DND-41 (cell line): ENCODE results near the gene RFTN1.
A peak's percentile ranks its signal among the peaks of the same experiment; 100 is the strongest.

Experiments used
- ATAC-seq: fragments of 200-7000 bp; cut with Tn5 transposase; 3 replicates; pipeline ENCODE4 v1.9.1; 2021; ENCODE audit warnings: low read depth; ENCODE audit not compliant: insufficient read depth
- DNase-seq: peaks from one replicate; pipeline ENCODE4 v3.0.0-alpha.2; 2020
- H2AFZ ChIP-seq: 2 replicates; pipeline ENCODE4 v1.6.0; 2012; ENCODE audit warnings: low read depth, low read length
- H3K27ac ChIP-seq: 2 replicates; pipeline ENCODE4 v1.5.1; 2012; ENCODE audit warnings: low read length, inconsistent platforms
- H3K27me3 ChIP-seq: fragments of 200-600 bp; sonication (generic); 2 replicates; pipeline ENCODE4 v1.6.0; 2012; ENCODE audit warnings: low read length, mild to moderate bottlenecking, inconsistent platforms; ENCODE audit not compliant: insufficient read depth, poor library complexity
- H3K36me3 ChIP-seq: 2 replicates; pipeline ENCODE4 v1.5.1; 2012; ENCODE audit warnings: low read length, inconsistent platforms; ENCODE audit not compliant: insufficient read depth
- H3K4me1 ChIP-seq: 2 replicates; pipeline ENCODE4 v1.5.1; 2012; ENCODE audit warnings: mild to moderate bottlenecking, low read length; ENCODE audit not compliant: insufficient read depth
- H3K4me2 ChIP-seq: 2 replicates; pipeline ENCODE4 v1.6.0; 2012; ENCODE audit warnings: mild to moderate bottlenecking, moderate library complexity, low read length, inconsistent platforms; ENCODE audit not compliant: insufficient read depth
- H3K4me3 ChIP-seq, 2 experiments: fragments of 200-600 bp in 1 of 2; shearing (Covaris generic) in 1 of 2; 2 replicates each; pipeline ENCODE4 v1.5.1; 2012 to 2016; ENCODE audit warnings: inconsistent platforms in 2 of 2, low read length in 2 of 2, mild to moderate bottlenecking in 2 of 2, low read depth in 1 of 2, moderate library complexity in 1 of 2
- H3K79me2 ChIP-seq: 2 replicates; pipeline ENCODE4 v1.6.0; 2012; ENCODE audit warnings: low read length, inconsistent platforms; ENCODE audit not compliant: insufficient read depth
- H3K9ac ChIP-seq: 2 replicates; pipeline ENCODE4 v1.6.0; 2012; ENCODE audit warnings: low read depth, mild to moderate bottlenecking, inconsistent platforms, low read length, moderate library complexity
- H3K9me3 ChIP-seq: 2 replicates; pipeline ENCODE4 v1.5.1; 2012; ENCODE audit warnings: low read length, moderate library complexity, mild to moderate bottlenecking, inconsistent platforms; ENCODE audit not compliant: insufficient read depth, severe bottlenecking
- H4K20me1 ChIP-seq: 2 replicates; pipeline ENCODE4 v1.6.0; 2012; ENCODE audit warnings: low read length; ENCODE audit not compliant: insufficient read depth
- EZH2 ChIP-seq: IDR thresholded peaks from 3 replicates; pipeline ENCODE4 v1.6.1; 2012; ENCODE audit warnings: borderline replicate concordance, low read depth, mild to moderate bottlenecking, moderate library complexity, low read length, inconsistent platforms; ENCODE audit not compliant: severe bottlenecking
- TF ChIP-seq, protein P1 (sequence below): IDR thresholded peaks from 2 replicates; pipeline ENCODE4 v1.5.1; 2012; ENCODE audit warnings: borderline replicate concordance, low read length, moderate library complexity, mild to moderate bottlenecking; ENCODE audit not compliant: poor library complexity, severe bottlenecking; ENCODE audit errors: extremely low read depth

The RFTN1 gene

DNA sequence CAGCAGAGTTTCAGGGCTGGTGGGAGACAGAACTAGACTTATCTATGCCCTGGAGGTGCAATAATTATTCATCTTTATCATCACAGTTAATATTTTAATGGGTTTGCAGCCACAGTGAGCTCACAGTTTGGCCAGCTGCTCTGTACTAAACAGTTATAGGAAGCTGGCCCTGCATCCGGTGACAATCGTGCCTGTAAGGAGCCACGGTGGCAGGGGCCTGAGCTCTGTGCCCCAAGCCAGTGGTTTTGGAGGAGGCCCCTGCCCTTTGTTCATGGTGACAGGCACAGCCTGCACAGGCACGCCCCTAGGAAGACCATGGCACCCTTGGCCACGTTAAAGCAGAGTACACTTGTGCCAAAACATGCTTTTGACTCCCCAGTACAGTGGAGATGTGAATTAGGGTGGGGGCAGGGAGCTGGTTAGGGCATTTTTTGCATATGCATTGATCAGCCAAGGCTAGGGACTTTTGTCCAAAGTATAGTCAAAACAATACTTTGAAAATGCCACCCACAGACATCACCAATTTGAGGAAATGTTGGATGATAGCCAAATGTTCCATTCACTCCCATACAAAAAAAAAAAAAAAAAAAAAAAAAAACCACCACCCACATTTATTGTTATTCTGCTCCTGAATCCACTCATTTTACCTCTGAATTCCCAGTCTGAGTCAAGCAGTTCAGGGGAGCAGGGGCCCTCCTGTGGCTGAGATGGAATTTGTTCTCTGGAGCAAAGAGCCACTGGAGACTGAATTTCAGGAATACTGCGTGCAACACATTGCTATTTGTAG, 3.4 kb upstream of the RFTN1 start:
- no peaks in the 10 kb centered on the region for H3K9me3 ChIP-seq
- H4K20me1 ChIP-seq = no peaks in the 10 kb centered on the region
- no peak overlapping the region for H3K4me2 ChIP-seq
- H3K27me3 ChIP-seq = no peaks in the 10 kb centered on the region
- no peak overlapping the region for H2AFZ ChIP-seq
- no peaks in the 10 kb centered on the region; the same call in 1 of the 2 replicates for H3K36me3 ChIP-seq
- H3K79me2 ChIP-seq = peaks cover 14% of the 10 kb centered on the region
- TF ChIP-seq EZH2 = no peak
- TF ChIP-seq, protein P1, sequence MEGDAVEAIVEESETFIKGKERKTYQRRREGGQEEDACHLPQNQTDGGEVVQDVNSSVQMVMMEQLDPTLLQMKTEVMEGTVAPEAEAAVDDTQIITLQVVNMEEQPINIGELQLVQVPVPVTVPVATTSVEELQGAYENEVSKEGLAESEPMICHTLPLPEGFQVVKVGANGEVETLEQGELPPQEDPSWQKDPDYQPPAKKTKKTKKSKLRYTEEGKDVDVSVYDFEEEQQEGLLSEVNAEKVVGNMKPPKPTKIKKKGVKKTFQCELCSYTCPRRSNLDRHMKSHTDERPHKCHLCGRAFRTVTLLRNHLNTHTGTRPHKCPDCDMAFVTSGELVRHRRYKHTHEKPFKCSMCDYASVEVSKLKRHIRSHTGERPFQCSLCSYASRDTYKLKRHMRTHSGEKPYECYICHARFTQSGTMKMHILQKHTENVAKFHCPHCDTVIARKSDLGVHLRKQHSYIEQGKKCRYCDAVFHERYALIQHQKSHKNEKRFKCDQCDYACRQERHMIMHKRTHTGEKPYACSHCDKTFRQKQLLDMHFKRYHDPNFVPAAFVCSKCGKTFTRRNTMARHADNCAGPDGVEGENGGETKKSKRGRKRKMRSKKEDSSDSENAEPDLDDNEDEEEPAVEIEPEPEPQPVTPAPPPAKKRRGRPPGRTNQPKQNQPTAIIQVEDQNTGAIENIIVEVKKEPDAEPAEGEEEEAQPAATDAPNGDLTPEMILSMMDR = peak; percentile 25
- ATAC-seq (no peak), DNase-seq (peak; percentile 42)
- H3K9ac ChIP-seq = no peak overlapping the region
- no peak overlapping the region for H3K4me3 ChIP-seq
- H3K4me1 ChIP-seq = peaks cover 20% of the 10 kb centered on the region
- no peak overlapping the region for H3K27ac ChIP-seq

DNA sequence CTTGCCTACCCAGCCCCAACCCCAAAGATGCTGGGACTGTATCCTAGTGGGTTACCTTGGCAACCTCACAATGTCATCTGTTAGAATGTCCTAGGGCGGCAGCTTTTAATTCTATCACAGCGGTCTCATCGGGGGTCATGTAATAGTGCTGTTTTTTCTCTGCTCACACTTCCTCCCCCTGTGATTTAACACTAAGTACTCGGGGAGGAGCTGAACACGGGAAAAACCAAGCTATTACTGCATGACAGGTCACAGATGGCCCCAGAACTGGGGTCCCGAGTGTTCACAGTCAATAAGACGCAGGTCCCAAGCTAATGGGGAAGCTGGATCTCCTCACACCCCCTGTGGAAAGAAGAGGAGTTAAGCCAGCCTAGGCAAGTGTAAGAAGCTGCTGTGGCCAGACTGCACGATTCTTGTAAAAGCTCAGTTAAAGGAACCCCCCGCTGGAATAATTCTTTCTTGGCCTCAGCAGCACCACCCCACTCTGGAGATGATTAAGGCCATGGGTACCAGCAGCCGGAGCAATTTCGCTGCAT, 2.5 kb upstream of the RFTN1 start:
- Histone ChIP-seq H3K4me2 (no peak overlapping the region), H3K4me1 (peaks cover 30% of the 10 kb centered on the region), H2AFZ (no peak overlapping the region), H3K9ac (no peak overlapping the region), H3K9me3 (no peaks in the 10 kb centered on the region), H3K36me3 (no peaks in the 10 kb centered on the region; the same call in 1 of the 2 replicates), H4K20me1 (peaks cover 6% of the 10 kb centered on the region; the same call in 1 of the 2 replicates), H3K27ac (no peak overlapping the region), H3K79me2 (peaks cover 24% of the 10 kb centered on the region), H3K4me3 (no peak overlapping the region), H3K27me3 (no peaks in the 10 kb centered on the region)
- DNase-seq (no peak), ATAC-seq (no peak)
- TF ChIP-seq EZH2 = no peak
- TF ChIP-seq, protein P1 = no peak

DNA sequence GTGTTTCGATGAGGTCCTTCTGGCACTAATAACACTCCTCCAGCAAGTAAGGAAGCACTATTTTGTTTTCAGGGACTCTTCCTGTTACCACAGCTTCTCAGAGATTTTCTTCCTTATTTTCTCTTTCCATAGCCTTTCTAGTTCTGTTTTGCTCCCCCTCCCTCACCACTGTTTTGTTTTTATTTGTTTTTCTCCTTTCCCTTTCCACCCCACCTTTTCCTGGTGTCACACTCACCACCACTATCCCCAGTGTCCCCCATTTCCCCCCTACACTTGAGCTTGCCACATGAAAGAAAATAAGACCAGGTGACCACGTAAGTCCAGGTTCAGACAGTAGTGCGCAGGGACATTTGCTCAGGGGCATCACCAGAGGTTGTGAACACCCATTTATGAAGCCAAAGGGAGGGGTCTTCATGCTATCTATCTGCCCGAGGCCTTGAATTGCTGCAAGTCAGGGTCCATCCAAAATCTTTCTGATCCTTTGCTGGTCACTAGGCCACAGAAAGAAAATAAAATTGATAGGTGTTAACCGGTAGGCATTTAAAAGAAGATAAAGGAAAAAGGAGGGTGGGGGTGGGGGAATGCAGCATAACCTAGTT, 1.4 kb upstream of the RFTN1 start:
- Histone ChIP-seq H3K4me2 (peak overlapping the region; percentile 95; the same call in 1 of the 2 replicates), H3K4me1 (peaks cover 41% of the 10 kb centered on the region), H3K9ac (no peak overlapping the region), H4K20me1 (peaks cover 15% of the 10 kb centered on the region; the same call in 1 of the 2 replicates), H3K4me3 (no peak overlapping the region), H3K27me3 (no peaks in the 10 kb centered on the region), H3K9me3 (no peaks in the 10 kb centered on the region), H2AFZ (no peak overlapping the region), H3K79me2 (peaks cover 35% of the 10 kb centered on the region), H3K27ac (no peak overlapping the region), H3K36me3 (no peaks in the 10 kb centered on the region; the same call in 1 of the 2 replicates)
- TF ChIP-seq EZH2 = no peak
- TF ChIP-seq, protein P1 = no peak
- ATAC-seq (no peak), DNase-seq (no peak)
